ENCODE data around the gene TIAM2. TPM values are rescaled to one million over a fixed set of nuclear protein-coding genes. Genes with fewer than 3 reads are reported as not detected.

The TIAM2 gene
- total RNA-seq, 1 donor from 2014 or later: 6.2 TPM

GRCh38 chr6:155194399-155194798 lies 199.3 kb downstream of the TIAM2 start:
- H3K27ac ChIP-seq: no peak overlapping the region

GRCh38 chr6:155195903-155196302 lies 200.8 kb downstream of the TIAM2 start:
- Histone ChIP-seq H3K27ac (no peak overlapping the region), H3K4me3 (no peak overlapping the region), H3K9me3 (no peaks in the 10 kb centered on the region), H3K27me3 (no peaks in the 10 kb centered on the region), H3K4me1 (no peaks in the 10 kb centered on the region), H3K36me3 (no peaks in the 10 kb centered on the region)
- TF ChIP-seq CTCF (IDR thresholded peaks at IDR 0.05): no peak
- intact Hi-C loops (cut with DNase I): no loop called here
- ATAC-seq (no peak), DNase-seq (no peak)

More at GRCh38 chr6:155194399-155194798, 199.3 kb downstream of the TIAM2 start:
- no peak for DNase-seq
- TF ChIP-seq CTCF (IDR thresholded peaks at IDR 0.05): no peak
- Histone ChIP-seq H3K4me3 (no peak overlapping the region), H3K4me1 (peaks cover 4% of the 10 kb centered on the region), H3K9me3 (no peaks in the 10 kb centered on the region), H3K36me3 (no peaks in the 10 kb centered on the region), H3K27me3 (no peaks in the 10 kb centered on the region)
- intact Hi-C loops (cut with DNase I): no loop called here
- ATAC-seq: no peak

GRCh38 chr6:155196911-155197310 lies 201.8 kb downstream of the TIAM2 start:
- Histone ChIP-seq H3K27me3 (no peaks in the 10 kb centered on the region), H3K36me3 (no peaks in the 10 kb centered on the region), H3K9me3 (no peaks in the 10 kb centered on the region), H3K27ac (no peak overlapping the region), H3K4me1 (no peaks in the 10 kb centered on the region), H3K4me3 (no peak overlapping the region)
- ATAC-seq (no peak), DNase-seq (no peak)
- no peak for TF ChIP-seq CTCF (IDR thresholded peaks at IDR 0.05)
- intact Hi-C loops (cut with DNase I): no loop called here

GRCh38 chr6:155197932-155198331 lies 202.8 kb downstream of the TIAM2 start:
- Histone ChIP-seq H3K36me3 (no peaks in the 10 kb centered on the region), H3K4me1 (no peaks in the 10 kb centered on the region), H3K27me3 (no peaks in the 10 kb centered on the region), H3K4me3 (no peak overlapping the region), H3K9me3 (no peaks in the 10 kb centered on the region), H3K27ac (no peak overlapping the region)
- ATAC-seq (no peak), DNase-seq (no peak)
- no peak for TF ChIP-seq CTCF (IDR thresholded peaks at IDR 0.05)
- intact Hi-C loops (cut with DNase I): no loop called here

GRCh38 chr6:155200012-155200411 lies 204.9 kb downstream of the TIAM2 start:
- no peaks in the 10 kb centered on the region for H3K4me1 ChIP-seq
- no peak for DNase-seq
- no peaks in the 10 kb centered on the region for H3K36me3 ChIP-seq
- no peak overlapping the region for H3K27ac ChIP-seq
- ATAC-seq: no peak
- no peak overlapping the region for H3K4me3 ChIP-seq
- no peak for TF ChIP-seq CTCF (IDR thresholded peaks at IDR 0.05)
- no peaks in the 10 kb centered on the region for H3K9me3 ChIP-seq
- H3K27me3 ChIP-seq: no peaks in the 10 kb centered on the region
- intact Hi-C loops (cut with DNase I): no loop called here
